Karpas-422 (cell line): Measurements from ENCODE around the gene ERC2. TPM values are rescaled to one million over a fixed set of nuclear protein-coding genes. Genes with fewer than 3 reads are reported as not detected.

Experiments used
- DNase-seq: peaks from one replicate; pipeline ENCODE4 v3.0.0-alpha.2; 2015
- H2AFZ ChIP-seq: fragments of 200-600 bp; sonication (generic); 2 replicates; pipeline ENCODE4 v1.6.1; 2014; ENCODE audit warnings: antibody characterized with exemption, low read length, mixed read lengths
- H3K27ac ChIP-seq: fragments of 200-600 bp; sonication (generic); 2 replicates; pipeline ENCODE4 v1.5.1; 2014; ENCODE audit warnings: mild to moderate bottlenecking, low read length, moderate library complexity
- H3K27me3 ChIP-seq: fragments of 200-600 bp; sonication (generic); 2 replicates; pipeline ENCODE4 v1.6.1; 2014; ENCODE audit warnings: low read length, mixed read lengths
- H3K36me3 ChIP-seq: fragments of 200-600 bp; sonication (generic); 2 replicates; pipeline ENCODE4 v1.6.1; 2014; ENCODE audit warnings: low read length, mixed read lengths; ENCODE audit not compliant: insufficient read depth
- H3K4me1 ChIP-seq: fragments of 200-600 bp; sonication (generic); 2 replicates; pipeline ENCODE4 v1.6.1; 2014; ENCODE audit warnings: mild to moderate bottlenecking, low read length, mixed read lengths
- H3K4me2 ChIP-seq: fragments of 200-600 bp; sonication (generic); 2 replicates; pipeline ENCODE4 v1.6.1; 2014; ENCODE audit warnings: low read length, low read depth, mild to moderate bottlenecking; ENCODE audit not compliant: poor library complexity, severe bottlenecking
- H3K4me3 ChIP-seq: fragments of 200-600 bp; sonication (generic); 2 replicates; pipeline ENCODE4 v1.5.1; 2014; ENCODE audit warnings: mild to moderate bottlenecking, antibody characterized with exemption, low read length, mixed read lengths
- H3K79me2 ChIP-seq: fragments of 200-600 bp; sonication (generic); 2 replicates; pipeline ENCODE4 v1.6.1; 2014; ENCODE audit warnings: mild to moderate bottlenecking, low read length, mixed read lengths
- H3K9ac ChIP-seq: fragments of 200-600 bp; sonication (generic); 2 replicates; pipeline ENCODE4 v1.6.0; 2014; ENCODE audit warnings: low read length
- H3K9me2 ChIP-seq: fragments of 200-600 bp; sonication (generic), shearing (Covaris generic); replicated peaks from 2 replicates; pipeline ENCODE4 v1.6.0; 2014; ENCODE audit warnings: mild to moderate bottlenecking, low read length, moderate library complexity; ENCODE audit not compliant: insufficient read depth
- H3K9me3 ChIP-seq: fragments of 300-700, 200-600 bp; sonication (generic); 2 replicates; pipeline ENCODE4 v1.6.1; 2014; ENCODE audit warnings: low read length, mixed read lengths
- H4K20me1 ChIP-seq: fragments of 200-600 bp; sonication (generic); 2 replicates; pipeline ENCODE4 v1.6.1; 2014; ENCODE audit warnings: mild to moderate bottlenecking, antibody characterized with exemption, low read length, low read depth; ENCODE audit not compliant: insufficient read depth
- total RNA-seq: library from RNA; depleted of rRNA; stranded (reverse); fragments of >200 nt; shearing (Covaris generic); gene quantifications from 2 replicates; pipeline ENCODE4 v1.2.3, GENCODE V29; 2014; ENCODE audit warnings: low replicate concordance

The ERC2 gene
- total RNA-seq, 1 experiment from 2014 or later, result 3.7 TPM

- H3K79me2 ChIP-seq, result no peaks in the 10 kb centered on the region
- no peaks in the 10 kb centered on the region; the same call in 1 of the 2 replicates for H3K9me3 ChIP-seq
- H3K27me3 ChIP-seq, result 0 out of 2 replicates have a peak, but pooled peaks cover 3% of the 10 kb centered on the region
- H3K9ac ChIP-seq, result no peak overlapping the region
- no peak overlapping the region for H3K27ac ChIP-seq
- peaks cover 20% of the 10 kb centered on the region for H3K4me1 ChIP-seq
- no peaks in the 10 kb centered on the region for H3K9me2 ChIP-seq
- H3K4me2 ChIP-seq, result no peak overlapping the region
- H2AFZ ChIP-seq, result no peak overlapping the region
- no peaks in the 10 kb centered on the region for H3K36me3 ChIP-seq
- no peak for DNase-seq
- H4K20me1 ChIP-seq, result no peaks in the 10 kb centered on the region
- H3K4me3 ChIP-seq, result no peak overlapping the region
Observed at GRCh38 chr3:55620351-55621025, 847.8 kb downstream of the ERC2 start.

- no peaks in the 10 kb centered on the region for H3K79me2 ChIP-seq
- no peak for DNase-seq
- H3K27me3 ChIP-seq, result 0 out of 2 replicates have a peak, but pooled peaks cover 3% of the 10 kb centered on the region
- H3K4me1 ChIP-seq, result peaks cover 33% of the 10 kb centered on the region
- H3K9me3 ChIP-seq, result no peaks in the 10 kb centered on the region; the same call in 1 of the 2 replicates
- no peaks in the 10 kb centered on the region for H3K36me3 ChIP-seq
- H2AFZ ChIP-seq, result no peak overlapping the region; the same call in 1 of the 2 replicates
- no peak overlapping the region for H3K27ac ChIP-seq
- no peak overlapping the region for H3K9ac ChIP-seq
- H4K20me1 ChIP-seq, result no peaks in the 10 kb centered on the region
- no peaks in the 10 kb centered on the region for H3K9me2 ChIP-seq
- no peak overlapping the region for H3K4me2 ChIP-seq
- no peak overlapping the region for H3K4me3 ChIP-seq
Observed at GRCh38 chr3:55619046-55619808, 849.0 kb downstream of the ERC2 start.

- Histone ChIP-seq H3K9me3 (no peaks in the 10 kb centered on the region), H3K27ac (no peak overlapping the region), H3K27me3 (no peaks in the 10 kb centered on the region), H4K20me1 (no peaks in the 10 kb centered on the region), H3K4me2 (no peak overlapping the region), H3K9ac (no peak overlapping the region), H3K79me2 (no peaks in the 10 kb centered on the region), H3K9me2 (no peaks in the 10 kb centered on the region), H3K4me1 (peaks cover 26% of the 10 kb centered on the region), H3K36me3 (no peaks in the 10 kb centered on the region), H3K4me3 (no peak overlapping the region), H2AFZ (no peak overlapping the region)
- DNase-seq, result no peak
Observed at GRCh38 chr3:55617385-55617784, 850.9 kb downstream of the ERC2 start.

- Histone ChIP-seq H3K4me1 (peaks cover 31% of the 10 kb centered on the region), H2AFZ (no peak overlapping the region), H3K9me3 (no peaks in the 10 kb centered on the region), H3K36me3 (no peaks in the 10 kb centered on the region), H3K27me3 (no peaks in the 10 kb centered on the region), H4K20me1 (no peaks in the 10 kb centered on the region), H3K9ac (no peak overlapping the region), H3K79me2 (no peaks in the 10 kb centered on the region), H3K9me2 (no peaks in the 10 kb centered on the region), H3K27ac (no peak overlapping the region), H3K4me2 (no peak overlapping the region), H3K4me3 (no peak overlapping the region)
- DNase-seq, result no peak
Observed at GRCh38 chr3:55616803-55617202, 851.5 kb downstream of the ERC2 start.

GRCh38 chr3:55615694-55616295 lies 852.5 kb downstream of the ERC2 start:
- H4K20me1 ChIP-seq, result no peaks in the 10 kb centered on the region
- peak; percentile 79 for DNase-seq
- no peaks in the 10 kb centered on the region for H3K9me2 ChIP-seq
- peak overlapping the region; percentile 11; the same call in 1 of the 2 replicates for H3K4me3 ChIP-seq
- no peaks in the 10 kb centered on the region for H3K79me2 ChIP-seq
- no peaks in the 10 kb centered on the region for H3K27me3 ChIP-seq
- H2AFZ ChIP-seq, result peak overlapping the region; percentile 60
- no peaks in the 10 kb centered on the region for H3K36me3 ChIP-seq
- peak overlapping the region; percentile 58 for H3K4me2 ChIP-seq
- H3K27ac ChIP-seq, result peak overlapping the region; percentile 68
- peak overlapping the region; percentile 32; the same call in 1 of the 2 replicates for H3K9ac ChIP-seq
- no peaks in the 10 kb centered on the region for H3K9me3 ChIP-seq
- peaks cover 36% of the 10 kb centered on the region for H3K4me1 ChIP-seq

- no peak for DNase-seq
- H3K9ac ChIP-seq, result peak overlapping the region; percentile 32; the same call in 1 of the 2 replicates
- H3K27me3 ChIP-seq, result no peaks in the 10 kb centered on the region
- H3K79me2 ChIP-seq, result no peaks in the 10 kb centered on the region
- peak overlapping the region; percentile 11; the same call in 1 of the 2 replicates for H3K4me3 ChIP-seq
- peaks cover 36% of the 10 kb centered on the region for H3K4me1 ChIP-seq
- peak overlapping the region; percentile 60; the same call in 1 of the 2 replicates for H2AFZ ChIP-seq
- H3K27ac ChIP-seq, result peak overlapping the region; percentile 68
- peak overlapping the region; percentile 58 for H3K4me2 ChIP-seq
- H3K9me2 ChIP-seq, result no peaks in the 10 kb centered on the region
- H3K9me3 ChIP-seq, result no peaks in the 10 kb centered on the region
- H3K36me3 ChIP-seq, result no peaks in the 10 kb centered on the region
- no peaks in the 10 kb centered on the region for H4K20me1 ChIP-seq
Observed at GRCh38 chr3:55615039-55615693, 853.1 kb downstream of the ERC2 start.

- H3K9me2 ChIP-seq, result no peaks in the 10 kb centered on the region
- H2AFZ ChIP-seq, result no peak overlapping the region
- no peaks in the 10 kb centered on the region for H3K79me2 ChIP-seq
- no peak for DNase-seq
- H3K4me1 ChIP-seq, result peaks cover 40% of the 10 kb centered on the region
- no peak overlapping the region for H3K9ac ChIP-seq
- H3K4me3 ChIP-seq, result no peak overlapping the region
- H4K20me1 ChIP-seq, result no peaks in the 10 kb centered on the region
- H3K27ac ChIP-seq, result no peak overlapping the region
- H3K9me3 ChIP-seq, result no peaks in the 10 kb centered on the region
- no peaks in the 10 kb centered on the region for H3K36me3 ChIP-seq
- no peak overlapping the region for H3K4me2 ChIP-seq
- no peaks in the 10 kb centered on the region for H3K27me3 ChIP-seq
Observed at GRCh38 chr3:55611121-55611520, 857.1 kb downstream of the ERC2 start.
